Middle frontal gyrus (tissue), 1 donor: Measurements from ENCODE around the gene CCDC188.

Experiments used
- DNase-seq: peaks from one replicate; pipeline ENCODE4 v3.0.0-alpha.2; 2015; ENCODE audit warnings: low spot score; ENCODE audit errors: extremely low spot score

Gene CCDC188

DNA sequence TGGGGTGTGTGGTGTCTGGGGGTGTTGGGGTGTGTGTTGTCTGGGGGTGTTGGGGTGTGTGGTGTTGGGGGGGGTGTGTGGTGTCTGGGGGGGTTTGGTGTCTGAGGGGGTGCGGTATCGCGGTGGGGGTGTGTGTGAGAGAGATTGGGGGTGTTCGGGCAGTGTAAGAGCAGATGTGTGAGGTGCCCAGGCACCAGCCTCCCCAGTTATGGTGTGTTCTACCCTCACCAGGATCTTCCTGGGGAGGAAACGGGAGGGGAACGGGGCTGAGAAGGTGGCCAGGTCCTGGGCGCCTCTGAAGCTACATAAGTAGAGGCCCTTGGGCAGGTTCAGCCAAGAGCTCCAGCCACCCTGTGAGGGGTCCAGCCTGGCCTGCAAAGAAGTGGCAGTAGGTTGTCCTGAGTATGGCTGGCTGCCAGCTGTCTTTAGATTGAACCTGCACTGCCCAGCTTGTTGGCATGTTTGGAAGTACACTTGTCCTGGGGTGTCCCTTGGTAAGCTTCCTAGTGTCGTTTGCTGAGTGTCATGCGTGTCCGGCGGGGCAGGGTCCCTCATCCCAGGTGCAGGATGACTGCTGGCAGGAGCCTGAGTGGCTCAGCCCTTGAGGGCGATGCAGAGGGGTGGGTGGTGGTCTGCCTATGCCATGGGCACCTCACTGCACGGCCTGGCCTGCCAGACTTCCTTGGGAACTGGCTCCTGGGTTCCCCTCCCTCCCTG, 27.3 kb downstream of the CCDC188 start:
- DNase-seq: no peak

- no peak for DNase-seq
Measured at GRCh38 chr22:20121856-20122415, 28.9 kb downstream of the CCDC188 start.

DNA sequence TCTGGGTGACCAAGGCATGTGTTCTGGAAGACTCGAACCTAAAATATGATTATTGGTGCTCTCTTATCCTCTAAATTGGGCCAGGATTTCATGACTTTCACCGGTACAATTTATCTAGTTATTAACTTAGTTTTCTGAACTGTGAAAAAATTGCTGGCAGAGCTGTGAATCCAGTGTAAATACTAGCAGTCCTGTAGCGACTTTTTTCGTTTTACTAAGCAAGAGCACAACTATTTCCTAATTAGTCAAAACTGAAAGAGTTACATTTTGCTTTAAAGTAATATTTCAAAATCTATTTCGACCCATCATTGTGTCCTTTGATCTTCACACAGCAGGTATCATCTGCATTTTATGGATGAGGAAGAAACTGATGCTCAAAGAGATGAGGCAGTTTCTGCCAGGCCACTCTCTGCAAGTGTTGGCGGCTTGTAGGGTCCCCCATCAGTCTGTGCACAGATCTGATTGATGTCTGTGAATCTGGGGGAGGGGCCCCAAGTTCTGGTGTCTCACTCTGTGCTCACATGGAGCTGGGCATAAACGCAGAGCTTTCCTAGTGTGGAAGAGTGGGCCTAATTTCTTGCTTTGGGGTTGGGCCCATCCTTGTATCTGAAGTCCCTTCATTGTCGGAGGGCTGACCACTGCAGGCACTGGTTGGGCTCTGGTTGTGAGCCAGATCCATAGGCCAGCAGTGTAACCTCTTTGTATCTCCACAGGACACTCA, 32.4 kb downstream of the CCDC188 start:
- DNase-seq: no peak

- no peak for DNase-seq
Measured at GRCh38 chr22:20117633-20118299, 33.1 kb downstream of the CCDC188 start.

DNA sequence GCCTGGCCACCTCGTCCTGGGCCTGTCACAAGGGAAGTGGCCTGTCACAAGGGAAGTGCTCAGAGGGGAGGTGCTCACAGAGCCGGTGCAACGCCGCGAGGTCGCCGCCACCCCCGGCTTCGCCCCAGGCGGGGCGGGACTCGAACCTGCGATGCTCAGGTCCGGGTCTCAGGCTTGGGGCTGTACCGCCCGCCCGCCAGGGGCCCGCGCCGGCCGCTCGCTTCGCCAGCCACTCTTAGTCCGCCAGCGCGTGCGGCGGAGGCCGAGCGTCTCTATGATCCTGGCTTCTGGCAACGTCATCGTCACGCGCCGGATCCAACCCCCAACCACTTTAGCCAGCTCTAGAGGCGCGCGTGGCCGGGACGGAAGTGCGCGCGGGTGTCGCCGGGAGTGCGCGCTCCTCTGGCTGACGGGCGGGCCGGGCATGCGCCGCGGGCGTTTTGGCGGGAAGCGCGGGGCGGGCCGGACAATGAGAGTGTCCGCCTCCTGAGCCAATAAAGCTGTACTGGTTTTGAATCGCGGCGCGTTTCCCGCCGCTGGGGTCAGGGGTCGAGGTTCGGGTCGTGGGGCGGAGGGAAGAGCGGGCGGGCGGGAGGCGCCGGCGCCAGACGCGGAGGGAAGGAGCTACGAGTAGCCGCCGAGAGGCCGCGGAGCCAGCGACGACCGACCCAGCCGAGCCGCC, 33.8 kb downstream of the CCDC188 start, which contains the start of gene TRMT2A:
TSS of gene TRMT2A (minus strand) at position 276 of the 682 bp plus-strand sequence. CDS start 320 bp downstream, outside the sequence.
- peak; percentile 95 for DNase-seq

- no peak for DNase-seq
Measured at GRCh38 chr22:20116376-20116950, 34.4 kb downstream of the CCDC188 start.

- DNase-seq: no peak
Measured at GRCh38 chr22:20115691-20116375, 35.0 kb downstream of the CCDC188 start, which contains the start of gene RANBP1. TSS of gene RANBP1 (plus strand) at chr22:20116104. CDS start at chr22:20116185, 81 bp downstream.

DNA sequence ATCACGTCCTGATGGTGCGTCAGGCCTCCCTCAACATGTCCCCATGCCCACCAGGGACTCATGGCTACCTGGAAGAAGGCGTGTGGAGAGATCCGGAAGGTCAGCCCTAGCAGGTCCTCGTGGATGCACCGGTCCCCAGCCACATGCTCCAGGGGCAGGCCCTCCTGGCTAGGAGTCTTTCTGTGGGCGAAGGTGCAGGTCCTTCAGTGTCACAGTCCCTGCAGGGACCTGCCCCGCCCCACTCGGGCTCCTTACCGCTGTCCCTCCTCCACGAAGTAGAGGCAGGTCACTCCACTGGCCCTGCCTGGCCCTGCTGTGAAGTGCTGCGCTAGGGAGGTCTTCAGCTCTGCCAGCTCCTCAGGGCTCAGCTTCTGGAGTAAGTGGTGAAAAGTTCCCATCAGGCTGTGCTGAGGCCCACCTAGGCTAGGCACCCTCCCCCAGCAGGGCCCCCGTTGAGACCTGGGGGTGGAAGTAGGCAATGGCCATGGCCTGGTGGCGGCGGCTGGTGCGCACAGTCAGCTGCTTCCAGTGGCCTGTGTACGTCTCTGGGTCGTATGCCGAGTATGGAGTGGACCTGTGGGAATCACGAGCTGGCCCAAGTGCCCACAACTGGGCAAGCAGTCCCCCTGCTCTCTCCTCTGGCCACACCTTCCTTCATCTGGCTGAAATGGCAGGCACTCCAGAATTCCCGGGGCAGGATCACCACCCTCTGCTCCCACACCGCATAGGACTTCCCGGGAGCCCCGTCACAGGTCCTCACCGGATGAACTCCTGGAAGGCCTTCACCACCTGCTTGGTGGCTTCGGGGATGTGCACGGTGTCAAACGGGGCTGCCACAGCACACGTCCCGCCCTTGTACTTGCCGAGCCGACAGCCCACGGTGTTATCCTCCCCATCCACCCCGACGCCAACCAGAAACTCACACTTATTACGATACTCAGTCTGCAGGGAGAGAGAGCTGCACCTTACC, 36.1 kb downstream of the CCDC188 start:
- no peak for DNase-seq

DNA sequence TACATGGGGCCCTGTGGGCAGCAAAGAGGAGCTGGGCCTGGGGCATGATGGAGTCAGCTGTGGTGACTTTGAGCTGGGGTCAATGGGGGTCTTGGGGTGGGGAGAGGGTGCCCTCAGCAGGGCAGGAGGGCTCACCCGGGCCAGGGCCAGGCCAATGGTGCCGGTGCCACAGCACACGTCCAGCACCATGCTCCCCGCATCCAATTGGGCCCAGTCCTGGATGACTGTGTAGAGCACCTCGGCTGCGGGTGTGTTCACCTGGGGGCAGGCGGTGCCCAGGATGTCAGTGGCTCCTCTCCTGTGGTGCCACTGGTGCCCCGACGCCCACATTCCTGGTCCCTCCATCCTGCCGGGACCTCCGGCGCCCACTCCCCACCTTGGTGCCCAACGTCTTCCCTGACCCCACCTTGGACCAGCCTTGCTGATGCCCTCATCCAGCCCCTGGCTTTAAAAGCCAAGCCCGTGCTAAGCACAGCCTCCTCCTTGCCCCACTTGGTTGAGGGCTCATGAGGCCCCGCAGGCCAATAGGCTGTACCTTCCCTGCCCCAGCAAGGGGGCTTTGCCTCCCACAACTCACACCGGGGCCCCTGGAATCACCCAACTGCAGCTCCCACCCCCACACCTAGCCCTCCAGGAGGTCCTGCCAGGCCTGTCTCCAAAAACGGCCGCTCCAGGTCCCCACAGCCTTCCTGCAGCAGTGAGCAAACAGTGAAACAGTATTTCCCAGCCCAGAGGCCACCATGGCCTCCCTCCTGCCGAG, 37.1 kb downstream of the CCDC188 start:
- DNase-seq: no peak

GRCh38 chr22:20112623-20113511, 38.0 kb downstream of the CCDC188 start:
- DNase-seq: no peak

- no peak for DNase-seq
Measured at GRCh38 chr22:20111689-20112622, 38.9 kb downstream of the CCDC188 start.

GRCh38 chr22:20111045-20111688, 39.7 kb downstream of the CCDC188 start:
- DNase-seq: no peak

GRCh38 chr22:20110359-20110985, 40.4 kb downstream of the CCDC188 start:
- DNase-seq: no peak

- DNase-seq: no peak
Measured at GRCh38 chr22:20109411-20110358, 41.2 kb downstream of the CCDC188 start.
